ENCODE results near the gene MAML2. TPM values are rescaled to one million over a fixed set of nuclear protein-coding genes. Genes with fewer than 3 reads are reported as not detected.

MAML2 gene
- total and polyA plus RNA-seq, 4 donors, result 0.56 to 2.1 (median 1.4) TPM

DNA sequence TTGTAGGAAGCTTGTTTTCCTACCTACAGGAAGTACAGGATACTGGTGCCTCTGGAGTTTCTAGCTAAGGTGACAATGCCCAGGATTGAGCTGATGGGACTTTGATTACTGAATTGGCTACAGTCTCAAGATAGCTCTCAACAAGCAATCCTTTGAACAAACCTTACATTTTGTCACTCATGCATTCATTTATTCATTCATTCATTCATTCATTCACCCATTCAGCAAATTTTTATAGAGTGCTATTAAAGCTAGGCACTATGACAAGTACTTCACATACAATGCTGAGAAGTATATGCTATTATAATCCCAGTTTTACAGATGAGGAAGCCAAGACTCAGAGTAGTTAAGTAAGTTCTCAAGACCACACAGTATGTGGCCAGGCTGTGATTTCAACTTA is 316.0 kb downstream of the MAML2 start:
- TF ChIP-seq, protein P1, sequence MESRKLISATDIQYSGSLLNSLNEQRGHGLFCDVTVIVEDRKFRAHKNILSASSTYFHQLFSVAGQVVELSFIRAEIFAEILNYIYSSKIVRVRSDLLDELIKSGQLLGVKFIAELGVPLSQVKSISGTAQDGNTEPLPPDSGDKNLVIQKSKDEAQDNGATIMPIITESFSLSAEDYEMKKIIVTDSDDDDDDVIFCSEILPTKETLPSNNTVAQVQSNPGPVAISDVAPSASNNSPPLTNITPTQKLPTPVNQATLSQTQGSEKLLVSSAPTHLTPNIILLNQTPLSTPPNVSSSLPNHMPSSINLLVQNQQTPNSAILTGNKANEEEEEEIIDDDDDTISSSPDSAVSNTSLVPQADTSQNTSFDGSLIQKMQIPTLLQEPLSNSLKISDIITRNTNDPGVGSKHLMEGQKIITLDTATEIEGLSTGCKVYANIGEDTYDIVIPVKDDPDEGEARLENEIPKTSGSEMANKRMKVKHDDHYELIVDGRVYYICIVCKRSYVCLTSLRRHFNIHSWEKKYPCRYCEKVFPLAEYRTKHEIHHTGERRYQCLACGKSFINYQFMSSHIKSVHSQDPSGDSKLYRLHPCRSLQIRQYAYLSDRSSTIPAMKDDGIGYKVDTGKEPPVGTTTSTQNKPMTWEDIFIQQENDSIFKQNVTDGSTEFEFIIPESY (IDR thresholded peaks at IDR 0.05), result no peak
- TF ChIP-seq RXRA (IDR thresholded peaks at IDR 0.05), result no peak
- TF ChIP-seq, protein P2, sequence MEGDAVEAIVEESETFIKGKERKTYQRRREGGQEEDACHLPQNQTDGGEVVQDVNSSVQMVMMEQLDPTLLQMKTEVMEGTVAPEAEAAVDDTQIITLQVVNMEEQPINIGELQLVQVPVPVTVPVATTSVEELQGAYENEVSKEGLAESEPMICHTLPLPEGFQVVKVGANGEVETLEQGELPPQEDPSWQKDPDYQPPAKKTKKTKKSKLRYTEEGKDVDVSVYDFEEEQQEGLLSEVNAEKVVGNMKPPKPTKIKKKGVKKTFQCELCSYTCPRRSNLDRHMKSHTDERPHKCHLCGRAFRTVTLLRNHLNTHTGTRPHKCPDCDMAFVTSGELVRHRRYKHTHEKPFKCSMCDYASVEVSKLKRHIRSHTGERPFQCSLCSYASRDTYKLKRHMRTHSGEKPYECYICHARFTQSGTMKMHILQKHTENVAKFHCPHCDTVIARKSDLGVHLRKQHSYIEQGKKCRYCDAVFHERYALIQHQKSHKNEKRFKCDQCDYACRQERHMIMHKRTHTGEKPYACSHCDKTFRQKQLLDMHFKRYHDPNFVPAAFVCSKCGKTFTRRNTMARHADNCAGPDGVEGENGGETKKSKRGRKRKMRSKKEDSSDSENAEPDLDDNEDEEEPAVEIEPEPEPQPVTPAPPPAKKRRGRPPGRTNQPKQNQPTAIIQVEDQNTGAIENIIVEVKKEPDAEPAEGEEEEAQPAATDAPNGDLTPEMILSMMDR (IDR thresholded peaks at IDR 0.05; ENCODE audit: low read depth, low read length, missing input control), result no peak
- no peak for TF ChIP-seq JUND (IDR thresholded peaks at IDR 0.05)
- TF ChIP-seq GABPA (IDR thresholded peaks at IDR 0.05 in 1 of 2, conservative IDR thresholded peaks at IDR 0.05 in 1 of 2), result no peak
- no peak for TF ChIP-seq YY1 (IDR thresholded peaks at IDR 0.05)
- TF ChIP-seq RAD21 (IDR thresholded peaks at IDR 0.05), result no peak
- TF ChIP-seq FOXA1 (IDR thresholded peaks at IDR 0.05), result no peak
- no peak for TF ChIP-seq EGR1 (IDR thresholded peaks at IDR 0.05; ENCODE audit: low read depth in 2 of 2)
- TF ChIP-seq, protein P3, sequence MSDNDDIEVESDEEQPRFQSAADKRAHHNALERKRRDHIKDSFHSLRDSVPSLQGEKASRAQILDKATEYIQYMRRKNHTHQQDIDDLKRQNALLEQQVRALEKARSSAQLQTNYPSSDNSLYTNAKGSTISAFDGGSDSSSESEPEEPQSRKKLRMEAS (IDR thresholded peaks at IDR 0.05), result no peak
- TF ChIP-seq TAF1 (conservative IDR thresholded peaks at IDR 0.05), result no peak
- TF ChIP-seq HNF4A (conservative IDR thresholded peaks at IDR 0.05), result no peak
- H3K9me3 ChIP-seq (ENCODE audit: control insufficient read depth in 4 of 4, low read length in 3 of 4), result no peaks in the 10 kb centered on the region
- H3K27me3 ChIP-seq (ENCODE audit: control insufficient read depth in 4 of 4, insufficient read depth in 4 of 4, low read length in 3 of 4), result peaks cover 0 to 3% (median 0%) of the 10 kb centered on the region in 4 donors
- H3K27ac ChIP-seq (ENCODE audit: low read depth in 1 of 2, low read length in 2 of 2), result no peak overlapping the region
- no peaks in the 10 kb centered on the region for H3K4me1 ChIP-seq (ENCODE audit: control insufficient read depth in 4 of 4, insufficient read depth in 4 of 4, low read length in 3 of 4)
- no peaks in the 10 kb centered on the region for H3K36me3 ChIP-seq (ENCODE audit: control insufficient read depth in 4 of 4, insufficient read depth in 3 of 4, low read depth in 1 of 4, low read length in 3 of 4)
- no peak overlapping the region for H3K4me3 ChIP-seq (ENCODE audit: low read depth in 1 of 3, low read length in 3 of 3)
- H3K9ac ChIP-seq (ENCODE audit: low read depth in 1 of 2, low read length in 2 of 2), result no peak overlapping the region
- no peak for DNase-seq (ENCODE audit: low spot score)

DNA sequence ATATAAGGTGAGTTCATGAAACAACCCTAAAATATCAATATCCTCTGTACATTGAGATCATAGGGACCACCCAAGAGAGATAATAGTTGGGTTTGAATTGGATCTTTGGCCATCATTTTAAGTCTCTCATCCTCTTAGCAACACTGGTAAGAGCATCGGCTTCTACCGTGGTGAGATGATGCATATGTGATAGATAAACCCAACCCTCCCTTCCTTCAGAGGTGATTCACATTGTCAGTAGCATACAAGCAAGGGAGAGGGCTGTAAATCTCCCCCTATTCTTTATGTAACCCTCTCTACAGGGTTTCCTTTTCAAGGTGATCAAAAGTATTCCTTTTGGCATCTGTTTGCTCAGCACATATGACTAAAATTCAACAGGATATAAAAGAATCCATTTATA is 316.7 kb downstream of the MAML2 start:
- no peak overlapping the region for H3K27ac ChIP-seq (ENCODE audit: low read depth in 1 of 2, low read length in 2 of 2)
- TF ChIP-seq, protein P1 (IDR thresholded peaks at IDR 0.05), result no peak
- no peak for TF ChIP-seq HNF4A (conservative IDR thresholded peaks at IDR 0.05)
- TF ChIP-seq EGR1 (IDR thresholded peaks at IDR 0.05; ENCODE audit: low read depth in 2 of 2), result no peak
- TF ChIP-seq NR2F2 (IDR thresholded peaks at IDR 0.05), result no peak
- TF ChIP-seq, protein P4, sequence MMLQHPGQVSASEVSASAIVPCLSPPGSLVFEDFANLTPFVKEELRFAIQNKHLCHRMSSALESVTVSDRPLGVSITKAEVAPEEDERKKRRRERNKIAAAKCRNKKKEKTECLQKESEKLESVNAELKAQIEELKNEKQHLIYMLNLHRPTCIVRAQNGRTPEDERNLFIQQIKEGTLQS (IDR thresholded peaks at IDR 0.05), result no peak
- TF ChIP-seq GABPA (IDR thresholded peaks at IDR 0.05 in 1 of 2, conservative IDR thresholded peaks at IDR 0.05 in 1 of 2), result no peak
- TF ChIP-seq, protein P3 (IDR thresholded peaks at IDR 0.05), result no peak
- TF ChIP-seq, protein P2 (IDR thresholded peaks at IDR 0.05; ENCODE audit: low read depth, low read length, missing input control), result no peak
- TF ChIP-seq RAD21 (IDR thresholded peaks at IDR 0.05), result no peak
- TF ChIP-seq RXRA (IDR thresholded peaks at IDR 0.05), result no peak
- no peak for TF ChIP-seq JUND (IDR thresholded peaks at IDR 0.05)
- TF ChIP-seq, protein P5, sequence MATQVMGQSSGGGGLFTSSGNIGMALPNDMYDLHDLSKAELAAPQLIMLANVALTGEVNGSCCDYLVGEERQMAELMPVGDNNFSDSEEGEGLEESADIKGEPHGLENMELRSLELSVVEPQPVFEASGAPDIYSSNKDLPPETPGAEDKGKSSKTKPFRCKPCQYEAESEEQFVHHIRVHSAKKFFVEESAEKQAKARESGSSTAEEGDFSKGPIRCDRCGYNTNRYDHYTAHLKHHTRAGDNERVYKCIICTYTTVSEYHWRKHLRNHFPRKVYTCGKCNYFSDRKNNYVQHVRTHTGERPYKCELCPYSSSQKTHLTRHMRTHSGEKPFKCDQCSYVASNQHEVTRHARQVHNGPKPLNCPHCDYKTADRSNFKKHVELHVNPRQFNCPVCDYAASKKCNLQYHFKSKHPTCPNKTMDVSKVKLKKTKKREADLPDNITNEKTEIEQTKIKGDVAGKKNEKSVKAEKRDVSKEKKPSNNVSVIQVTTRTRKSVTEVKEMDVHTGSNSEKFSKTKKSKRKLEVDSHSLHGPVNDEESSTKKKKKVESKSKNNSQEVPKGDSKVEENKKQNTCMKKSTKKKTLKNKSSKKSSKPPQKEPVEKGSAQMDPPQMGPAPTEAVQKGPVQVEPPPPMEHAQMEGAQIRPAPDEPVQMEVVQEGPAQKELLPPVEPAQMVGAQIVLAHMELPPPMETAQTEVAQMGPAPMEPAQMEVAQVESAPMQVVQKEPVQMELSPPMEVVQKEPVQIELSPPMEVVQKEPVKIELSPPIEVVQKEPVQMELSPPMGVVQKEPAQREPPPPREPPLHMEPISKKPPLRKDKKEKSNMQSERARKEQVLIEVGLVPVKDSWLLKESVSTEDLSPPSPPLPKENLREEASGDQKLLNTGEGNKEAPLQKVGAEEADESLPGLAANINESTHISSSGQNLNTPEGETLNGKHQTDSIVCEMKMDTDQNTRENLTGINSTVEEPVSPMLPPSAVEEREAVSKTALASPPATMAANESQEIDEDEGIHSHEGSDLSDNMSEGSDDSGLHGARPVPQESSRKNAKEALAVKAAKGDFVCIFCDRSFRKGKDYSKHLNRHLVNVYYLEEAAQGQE (IDR thresholded peaks at IDR 0.05), result no peak
- TF ChIP-seq SP1 (IDR thresholded peaks at IDR 0.05), result no peak
- TF ChIP-seq TAF1 (conservative IDR thresholded peaks at IDR 0.05), result no peak
- TF ChIP-seq FOXA1 (IDR thresholded peaks at IDR 0.05), result no peak
- no peak for TF ChIP-seq YY1 (IDR thresholded peaks at IDR 0.05)
- no peak for TF ChIP-seq HNF4G (IDR thresholded peaks at IDR 0.05)
- 82% methylated on average over 2 of the region's 2 CpGs for WGBS
- H3K4me3 ChIP-seq (ENCODE audit: low read depth in 1 of 3, low read length in 3 of 3), result no peak overlapping the region
- no peak for DNase-seq (ENCODE audit: low spot score)
- no peaks in the 10 kb centered on the region for H3K4me1 ChIP-seq (ENCODE audit: control insufficient read depth in 4 of 4, insufficient read depth in 4 of 4, low read length in 3 of 4)
- H3K27me3 ChIP-seq (ENCODE audit: control insufficient read depth in 4 of 4, insufficient read depth in 4 of 4, low read length in 3 of 4), result peaks cover 0 to 3% (median 0%) of the 10 kb centered on the region in 4 donors
- no peak overlapping the region for H3K9ac ChIP-seq (ENCODE audit: low read depth in 1 of 2, low read length in 2 of 2)
- H3K36me3 ChIP-seq (ENCODE audit: control insufficient read depth in 4 of 4, insufficient read depth in 3 of 4, low read depth in 1 of 4, low read length in 3 of 4), result no peaks in the 10 kb centered on the region
- no peaks in the 10 kb centered on the region for H3K9me3 ChIP-seq (ENCODE audit: control insufficient read depth in 4 of 4, low read length in 3 of 4)

Measured in liver (tissue), 9 donors.